ENCODE data around the gene UBQLN4.

The UBQLN4 gene

DNA sequence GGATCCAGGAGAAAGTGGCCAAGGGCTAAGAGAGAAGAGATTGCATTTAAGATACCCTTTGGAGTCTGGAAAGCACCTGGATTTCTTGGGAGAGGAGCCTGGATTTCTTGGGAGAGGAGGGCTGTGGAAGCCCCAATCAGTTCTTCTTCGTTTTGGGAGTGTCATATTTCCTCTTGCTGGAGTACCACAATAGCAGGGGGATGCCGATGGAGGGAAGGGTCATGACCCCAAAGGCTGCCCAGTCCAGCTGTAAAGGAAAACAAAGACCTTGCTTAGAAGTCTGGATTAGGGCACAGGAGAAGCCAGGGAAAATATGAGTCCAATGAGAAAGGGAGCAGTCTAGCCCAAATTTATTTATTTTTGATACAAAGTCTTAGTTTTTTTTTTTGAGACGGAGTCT is 44.2 kb downstream of the UBQLN4 start:
- no peak for DNase-seq

DNA sequence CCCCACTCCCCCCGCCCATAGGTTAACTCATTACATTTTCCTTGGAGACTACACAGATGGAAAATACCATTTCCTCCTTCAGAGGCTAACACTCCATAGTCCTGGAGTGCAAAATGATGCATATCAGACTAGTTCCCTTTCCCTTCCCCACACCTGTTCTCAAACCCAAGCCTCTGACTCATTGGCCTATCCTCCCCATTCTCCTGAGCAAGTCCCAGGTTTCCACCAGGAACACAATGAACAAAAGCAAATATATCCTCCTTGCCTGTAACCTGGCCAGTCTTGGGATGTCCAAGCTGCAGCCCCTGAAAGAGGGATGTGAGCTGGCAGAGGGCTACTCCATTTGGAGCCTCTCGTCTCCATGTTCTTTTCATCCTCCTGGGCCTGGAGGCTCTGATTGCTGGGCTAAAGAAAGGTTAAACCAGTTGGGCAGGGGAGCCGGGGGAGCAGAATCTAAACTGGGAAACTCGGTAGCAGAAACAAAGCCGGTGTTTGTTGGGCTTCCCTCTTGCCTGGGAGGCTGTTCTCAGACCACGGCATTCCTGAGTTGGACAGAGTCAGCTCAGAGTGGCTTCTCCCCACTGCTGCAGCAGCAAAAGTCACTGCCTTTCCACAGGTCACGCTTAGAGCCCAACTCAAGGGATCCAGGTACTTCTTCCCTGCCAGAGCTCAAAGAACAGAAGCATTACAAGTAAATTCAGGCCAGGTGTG is 46.8 kb downstream of the UBQLN4 start:
- DNase-seq, result no peak

DNA sequence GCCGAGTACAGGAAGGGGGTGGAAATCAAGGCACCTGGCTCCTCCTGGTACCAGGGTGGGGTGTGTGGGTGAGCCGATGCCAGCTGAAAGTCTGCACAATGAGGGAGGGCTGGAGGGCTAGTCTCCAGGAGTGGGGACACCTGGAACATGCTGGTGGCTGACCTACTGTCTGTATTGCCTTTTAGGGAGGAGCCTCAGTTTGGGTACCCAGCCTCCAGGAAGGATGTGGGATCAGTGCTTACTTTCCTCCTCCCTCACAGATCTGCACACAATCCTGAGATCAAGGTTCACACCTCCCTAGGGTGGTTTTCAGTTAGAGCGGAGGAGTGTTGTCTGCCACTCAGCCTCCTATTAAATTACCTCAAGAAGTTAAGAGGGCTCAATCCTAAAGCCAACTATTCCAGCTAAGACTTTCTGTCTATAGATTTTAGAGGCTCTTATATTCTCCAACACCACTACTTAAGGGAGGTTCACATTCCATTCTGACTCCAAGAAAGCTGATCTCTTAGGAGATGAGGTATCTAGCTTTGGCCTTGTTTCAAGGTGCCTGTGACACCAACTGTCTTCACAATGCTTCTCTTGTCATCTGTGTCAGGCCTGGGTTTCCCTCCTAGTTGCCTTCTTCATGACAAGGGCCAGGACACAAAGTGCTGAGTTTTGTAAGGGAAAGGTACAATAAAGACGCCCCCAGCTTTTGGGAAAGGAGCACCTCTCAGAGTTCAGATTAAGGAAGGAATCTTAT is 48.6 kb downstream of the UBQLN4 start:
- no peak for DNase-seq

DNA sequence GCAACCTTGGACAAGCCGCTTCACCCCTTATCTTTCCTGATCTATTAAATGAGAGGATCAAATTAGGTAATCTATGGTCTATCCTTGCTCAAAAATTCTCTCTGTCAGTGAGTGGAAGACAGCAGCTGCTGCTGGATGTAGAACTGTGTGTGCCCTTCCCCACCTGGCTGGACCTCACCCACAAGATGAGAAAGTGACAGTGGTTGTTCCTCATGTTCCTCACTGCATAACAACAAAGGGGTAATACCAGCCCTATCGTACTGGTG is 49.7 kb downstream of the UBQLN4 start:
- no peak for DNase-seq

DNA sequence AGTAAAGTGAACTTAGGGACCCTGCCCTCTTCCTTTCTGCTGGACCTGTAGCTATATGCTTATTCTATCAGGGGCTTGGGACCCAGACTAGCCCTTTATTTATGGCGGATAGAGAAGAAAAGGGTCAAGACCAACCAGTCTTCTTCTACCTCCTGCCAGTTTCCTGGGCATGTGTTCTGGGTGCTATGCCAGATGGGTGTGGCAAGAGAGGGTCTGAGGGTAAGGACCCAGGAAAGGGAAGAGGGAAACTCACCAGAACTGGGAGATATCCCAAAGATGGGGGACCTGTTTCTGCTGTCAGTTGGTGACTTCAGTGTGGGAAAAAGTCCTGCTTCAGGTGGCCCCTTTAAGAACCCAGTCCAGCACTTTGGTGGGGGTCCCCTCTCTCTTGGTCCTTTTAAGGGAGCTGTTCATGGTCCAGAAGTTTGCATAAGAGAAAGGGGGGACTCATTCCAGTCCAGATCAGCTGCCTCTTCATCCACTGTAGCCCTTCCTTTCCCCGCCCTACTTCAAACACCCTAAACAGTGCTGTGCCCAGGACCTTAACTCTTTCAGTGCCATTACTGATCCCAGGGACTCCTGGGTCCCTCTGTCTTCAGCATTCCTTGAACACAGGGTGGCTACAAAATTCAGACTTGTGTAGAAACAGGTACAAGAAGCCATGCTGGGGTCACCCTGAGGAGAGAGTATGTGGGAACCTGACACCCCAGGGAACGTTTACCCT is 51.2 kb downstream of the UBQLN4 start:
- no peak for DNase-seq

DNA sequence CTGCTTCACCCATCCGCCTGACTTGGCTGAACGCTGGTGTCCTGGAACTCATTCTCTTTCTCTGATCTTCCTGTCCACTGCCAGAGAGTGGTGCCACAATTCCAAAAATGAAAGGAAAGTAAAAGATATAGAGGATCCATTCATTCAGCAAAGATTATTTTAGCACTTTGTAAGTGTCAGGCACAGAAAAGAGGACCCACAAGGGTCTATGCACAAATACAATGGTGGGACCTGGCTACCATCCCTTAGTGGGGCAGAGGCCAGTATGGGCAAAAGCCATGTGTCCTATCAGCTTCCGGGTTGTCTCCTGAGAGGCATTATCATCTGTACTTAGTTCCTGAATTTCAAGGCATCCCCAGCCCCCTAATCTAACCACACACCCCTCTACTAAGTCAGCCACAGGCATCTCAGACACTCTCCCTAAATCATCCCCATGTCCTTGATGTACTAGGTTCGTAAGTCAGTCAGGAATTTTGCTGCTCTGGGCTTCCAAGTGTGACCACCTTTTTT is 51.9 kb downstream of the UBQLN4 start:
- DNase-seq, result no peak

DNA sequence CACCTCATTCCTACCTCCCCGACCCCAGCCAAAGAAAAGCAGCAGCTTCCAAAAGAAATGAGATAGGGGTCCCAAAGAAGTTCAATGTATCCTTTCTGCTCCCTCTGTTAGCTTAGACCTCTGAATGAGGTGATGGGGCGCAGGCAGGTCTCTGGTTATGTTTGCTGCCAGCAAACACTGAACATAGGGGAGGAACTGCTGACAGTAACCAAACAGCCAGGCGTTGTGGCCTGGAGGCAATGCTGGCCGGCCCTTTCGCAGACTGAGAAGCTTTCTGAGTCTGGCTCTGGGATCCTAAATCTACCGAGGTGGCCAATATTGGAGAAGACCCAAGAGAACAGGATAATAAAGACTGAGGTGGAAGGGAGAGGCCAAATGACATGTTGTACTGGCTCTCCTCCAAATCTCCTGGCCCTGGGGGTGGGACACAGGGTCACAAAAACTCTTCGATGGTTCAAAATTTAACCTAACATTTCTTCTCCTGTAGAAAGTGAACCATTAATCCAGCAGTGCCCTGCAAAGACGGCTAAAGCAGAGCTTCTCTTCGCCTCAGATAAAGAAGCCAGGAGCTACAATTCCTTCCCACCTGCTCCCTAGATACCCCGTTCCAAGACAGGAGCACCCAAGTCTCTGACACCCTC is 52.5 kb downstream of the UBQLN4 start:
- DNase-seq, result no peak

DNA sequence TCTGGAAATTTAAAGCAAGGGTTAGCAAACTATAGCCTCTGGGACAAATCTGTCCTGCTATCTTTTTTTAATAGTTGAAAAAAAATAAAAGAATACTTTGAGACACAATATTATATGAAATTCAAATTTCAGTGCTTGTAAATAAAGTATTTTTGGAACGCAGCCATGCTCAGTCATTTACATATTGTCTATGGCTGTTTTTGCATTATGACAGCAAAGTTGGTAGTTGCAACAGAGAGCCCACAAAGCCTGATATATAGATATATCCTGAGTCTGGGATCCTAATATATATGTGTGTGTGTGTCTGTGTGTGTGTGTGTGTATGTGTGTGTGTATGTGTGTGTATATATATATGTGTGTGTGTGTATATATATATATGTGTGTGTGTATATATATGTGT is 53.6 kb downstream of the UBQLN4 start:
- no peak for DNase-seq

DNA sequence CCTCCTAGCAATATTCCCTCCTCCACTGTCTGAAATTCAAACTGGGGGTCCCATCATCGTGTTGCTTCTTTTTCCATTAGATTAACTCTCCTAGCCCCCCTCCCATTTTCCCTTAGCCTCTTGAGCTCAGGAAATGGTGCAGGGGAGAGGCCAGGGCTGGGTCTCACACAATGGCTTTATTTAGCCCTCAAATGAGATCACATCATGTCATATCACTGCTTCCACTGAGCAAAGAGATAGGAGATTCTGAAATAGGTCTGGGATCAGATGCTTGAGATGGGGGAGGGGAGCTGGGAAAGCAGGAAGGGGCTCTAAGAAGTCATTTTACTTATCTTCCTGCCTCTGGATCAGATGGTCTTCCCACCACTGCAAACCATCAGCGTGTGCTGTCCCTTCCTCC is 57.4 kb downstream of the UBQLN4 start:
- DNase-seq, result no peak

DNA sequence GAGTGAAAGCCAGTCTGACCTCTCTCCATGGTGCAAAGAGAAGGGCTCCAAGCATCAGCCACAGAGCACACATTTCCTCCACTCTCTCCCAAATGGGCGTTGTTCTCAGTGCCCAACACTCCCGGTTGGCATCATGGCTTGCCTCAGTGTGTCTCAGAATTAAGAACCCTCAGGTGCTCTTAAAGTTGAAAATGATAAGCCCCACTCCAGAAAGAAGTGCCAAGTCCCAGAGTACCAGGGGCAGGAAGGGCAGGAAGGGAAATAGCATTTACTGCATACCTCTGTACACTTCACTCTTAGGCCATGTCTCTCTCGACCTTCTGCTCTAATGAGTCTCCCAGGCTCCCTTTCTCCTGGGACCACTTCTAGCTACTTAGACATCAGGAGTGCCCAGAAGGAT is 60.0 kb downstream of the UBQLN4 start:
- no peak for DNase-seq

DNA sequence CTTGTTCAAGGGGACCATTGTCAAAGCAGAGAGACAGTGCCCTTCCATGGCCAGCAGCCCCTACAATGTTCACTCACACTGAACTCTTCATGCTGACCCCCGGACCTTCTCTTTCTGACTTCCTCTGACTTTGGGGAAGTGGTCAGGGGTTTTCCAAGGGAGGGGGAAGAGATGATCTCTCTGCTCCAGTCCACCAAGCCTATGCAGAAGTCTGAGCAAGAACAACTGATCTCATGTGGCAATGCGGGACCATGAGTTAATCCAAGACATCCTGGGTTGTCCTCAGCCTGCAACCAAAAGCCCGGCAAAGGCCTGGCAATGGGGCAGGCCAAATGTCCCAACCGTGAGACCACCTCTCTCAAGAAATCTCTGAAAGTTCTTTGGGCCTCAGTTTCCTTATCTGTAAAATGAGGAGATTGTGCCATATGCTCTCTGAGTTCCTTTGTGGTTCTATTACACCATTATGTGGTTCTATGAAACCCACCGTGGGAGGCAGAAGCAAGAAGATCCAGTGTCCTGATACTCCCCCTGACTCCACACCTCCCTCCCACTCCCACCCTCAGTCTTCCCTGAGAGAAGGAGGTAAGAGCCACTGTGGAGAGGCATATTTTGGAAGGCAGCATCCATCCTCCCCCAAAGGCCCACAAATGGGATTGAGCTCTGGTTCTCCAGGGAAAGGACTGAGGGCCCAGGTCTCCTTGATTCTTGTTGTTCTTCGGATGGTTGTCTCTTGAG is 63.4 kb downstream of the UBQLN4 start:
- no peak for DNase-seq

DNA sequence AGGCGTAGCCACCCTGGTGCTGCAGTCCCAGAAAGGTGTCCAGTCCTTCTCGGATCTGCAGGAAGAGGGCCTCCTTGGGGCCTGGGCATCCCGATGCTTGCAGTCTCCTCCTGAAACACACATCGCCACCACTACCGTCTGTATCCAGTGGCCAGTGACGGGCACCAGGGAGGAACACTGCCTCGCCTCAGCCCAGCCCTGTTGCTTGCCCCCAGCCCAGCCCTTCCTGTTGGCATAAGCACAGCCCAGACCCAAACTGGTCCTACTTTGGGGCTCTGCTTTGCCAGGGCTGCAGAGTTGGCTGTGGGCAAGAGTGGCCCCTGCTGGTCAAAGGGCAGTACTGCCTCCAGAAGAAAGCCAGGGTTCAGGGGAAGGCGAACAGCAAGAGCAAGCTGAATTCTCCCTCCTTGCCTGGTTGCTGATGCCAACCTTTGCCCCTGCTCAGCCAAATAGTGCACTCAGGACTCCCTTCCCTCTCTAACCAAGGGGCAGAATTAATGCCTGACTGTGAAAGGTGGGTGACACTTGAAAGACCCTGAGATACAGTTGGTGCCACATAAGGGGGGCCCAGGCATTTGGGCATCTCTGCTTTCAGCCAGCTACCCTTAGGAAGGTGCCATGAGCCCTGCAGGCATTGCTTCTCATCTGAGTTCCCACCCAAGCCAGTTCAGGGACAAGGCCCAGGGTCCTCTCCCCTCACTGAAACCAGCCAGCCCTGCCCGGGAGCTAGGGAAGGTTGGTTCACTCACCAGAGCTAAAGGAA is 64.2 kb downstream of the UBQLN4 start:
- DNase-seq, result no peak

All from 8988T (cell line).